GM18508 (cell line): Measurements from ENCODE around the gene DCDC2C.

Experiments
- ATAC-seq: cut with Tn5 transposase; IDR thresholded peaks from one replicate; pipeline ENCODE4 v1.9.1; 2021; ENCODE audit warnings: moderate number of reproducible peaks; ENCODE audit not compliant: insufficient read depth, unreplicated experiment

The DCDC2C gene

DNA sequence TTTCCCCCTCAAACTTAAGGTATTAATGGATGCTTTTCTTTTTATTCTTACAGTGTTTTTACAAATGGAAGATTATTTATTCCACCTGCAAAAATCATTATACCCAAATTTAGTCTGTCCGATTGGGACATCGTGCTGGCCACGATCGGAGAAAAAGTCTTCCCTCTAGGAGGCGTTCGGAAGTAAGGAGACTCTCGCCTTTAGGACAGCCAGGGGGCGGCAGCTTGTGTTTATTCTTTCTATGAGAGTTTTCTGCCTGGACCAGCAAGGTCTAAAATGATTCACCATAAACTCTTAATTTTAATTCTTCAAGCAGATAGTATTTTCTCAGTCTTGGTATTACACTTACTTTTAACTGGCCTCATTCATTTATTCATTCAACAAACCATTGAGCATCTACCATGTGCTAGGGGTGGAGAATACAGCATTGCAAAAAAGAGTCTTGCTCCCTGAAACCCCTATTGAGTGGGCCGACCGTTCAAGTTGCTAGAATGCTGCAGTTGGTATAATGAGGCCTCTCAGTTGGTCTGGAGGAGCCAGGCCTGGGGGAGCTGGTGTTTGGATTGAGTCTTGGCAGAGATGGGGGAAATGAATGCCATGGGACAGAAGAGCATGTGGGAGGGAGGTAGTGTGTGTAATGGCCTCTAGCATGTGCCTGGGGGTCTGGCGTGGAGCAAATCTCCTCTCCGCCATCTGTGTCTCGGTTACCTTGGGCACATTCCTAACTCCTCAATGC lies 38.7 kb downstream of the DCDC2C start:
- ATAC-seq: no peak

GRCh38 chr2:3742743-3743508 lies 39.6 kb downstream of the DCDC2C start:
- no peak for ATAC-seq

DNA sequence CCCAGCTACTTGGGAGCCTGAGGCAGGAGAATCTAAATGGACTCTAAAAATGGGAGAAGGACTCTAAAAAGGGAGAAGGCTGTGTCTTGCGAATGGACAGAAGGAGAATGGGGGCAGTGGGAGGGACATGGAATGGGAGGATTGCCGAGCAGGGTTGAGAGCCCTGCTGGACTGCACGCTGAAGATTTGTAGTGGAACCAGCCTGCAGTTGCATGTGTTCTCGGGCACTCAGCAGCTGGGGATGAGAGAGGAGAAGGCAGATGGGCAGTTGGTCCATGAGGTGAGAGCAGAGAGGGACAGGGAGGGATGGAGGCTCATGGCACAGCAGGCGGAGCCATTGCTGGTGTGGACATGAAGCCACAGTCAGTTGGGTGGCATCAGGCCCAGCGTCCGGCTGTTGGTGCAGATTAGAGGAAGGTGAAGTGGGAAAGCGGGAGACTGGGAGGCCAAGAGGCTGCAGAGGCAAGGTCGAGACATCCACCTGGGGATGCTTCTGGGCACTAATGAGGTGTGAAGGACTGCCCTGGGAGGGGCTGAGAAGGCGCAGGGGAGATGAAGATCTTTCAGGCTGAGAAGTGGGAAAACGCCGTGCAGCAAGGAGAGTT lies 40.7 kb downstream of the DCDC2C start:
- no peak for ATAC-seq

DNA sequence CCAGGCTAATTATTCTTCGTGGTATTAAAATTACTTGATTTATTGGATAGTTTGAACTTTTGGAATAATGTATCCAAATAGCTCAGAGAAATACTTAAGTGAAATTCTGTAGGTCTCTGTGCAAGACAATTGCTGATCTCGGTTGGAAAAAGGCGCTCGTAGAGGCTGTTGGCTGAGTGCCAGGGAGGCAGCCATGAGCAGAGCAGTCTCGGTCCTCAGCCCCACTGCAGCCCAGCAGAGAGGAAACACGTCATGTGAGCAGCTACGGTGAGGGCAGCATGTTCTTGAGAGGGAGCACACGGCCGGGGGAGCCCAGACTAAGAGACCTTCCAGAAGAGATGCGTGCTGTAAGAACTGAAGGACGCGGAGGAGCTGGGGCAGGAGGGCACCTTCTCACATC lies 42.5 kb downstream of the DCDC2C start:
- no peak for ATAC-seq

- ATAC-seq: no peak
Observed at GRCh38 chr2:3747032-3747654, 43.8 kb downstream of the DCDC2C start.

- no peak for ATAC-seq
Observed at GRCh38 chr2:3747826-3748225, 44.5 kb downstream of the DCDC2C start.

GRCh38 chr2:3749201-3749600 lies 45.8 kb downstream of the DCDC2C start:
- ATAC-seq: no peak

- ATAC-seq: no peak
Observed at GRCh38 chr2:3751251-3751650, 47.9 kb downstream of the DCDC2C start.

DNA sequence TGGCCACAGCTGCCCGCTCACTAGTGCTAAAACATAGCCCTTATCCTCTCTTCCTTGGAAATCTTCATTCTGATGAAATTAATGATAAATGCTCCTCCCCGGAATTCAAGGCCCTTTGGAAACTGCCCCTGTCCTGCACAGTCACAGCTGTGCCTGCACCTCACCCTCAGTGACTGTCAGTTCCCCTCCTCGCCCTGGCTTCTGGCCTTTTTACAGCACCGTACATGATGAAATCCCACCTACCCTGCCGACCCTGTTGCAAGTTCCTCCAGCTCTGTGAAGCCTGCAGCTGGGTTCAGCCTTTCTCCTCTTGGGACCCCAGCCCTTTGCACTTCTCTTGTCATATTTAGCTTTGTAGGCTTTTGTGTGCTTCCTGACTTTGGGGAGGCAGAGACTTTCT lies 48.4 kb downstream of the DCDC2C start:
- ATAC-seq: no peak

- ATAC-seq: no peak
Observed at GRCh38 chr2:3752376-3752775, 49.0 kb downstream of the DCDC2C start.

DNA sequence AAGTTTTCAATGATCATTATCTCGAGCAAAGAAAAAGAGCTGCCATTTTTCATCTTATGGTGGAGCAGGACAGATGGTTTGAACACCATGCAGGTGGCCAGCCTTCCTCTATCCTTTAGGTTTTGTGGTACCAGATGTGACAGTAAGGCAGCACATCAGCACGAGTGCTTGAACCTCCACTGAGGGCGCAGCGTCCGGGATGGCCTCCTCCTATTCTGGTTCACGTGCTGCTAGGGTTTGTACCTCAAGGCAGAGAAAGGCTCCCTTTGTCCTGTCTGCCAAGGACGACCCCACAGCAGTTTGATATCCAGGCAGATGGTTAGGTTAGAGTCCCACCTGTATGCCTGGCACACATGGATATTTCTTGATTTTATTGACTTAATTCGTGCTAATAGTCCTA lies 50.2 kb downstream of the DCDC2C start:
- ATAC-seq: no peak

DNA sequence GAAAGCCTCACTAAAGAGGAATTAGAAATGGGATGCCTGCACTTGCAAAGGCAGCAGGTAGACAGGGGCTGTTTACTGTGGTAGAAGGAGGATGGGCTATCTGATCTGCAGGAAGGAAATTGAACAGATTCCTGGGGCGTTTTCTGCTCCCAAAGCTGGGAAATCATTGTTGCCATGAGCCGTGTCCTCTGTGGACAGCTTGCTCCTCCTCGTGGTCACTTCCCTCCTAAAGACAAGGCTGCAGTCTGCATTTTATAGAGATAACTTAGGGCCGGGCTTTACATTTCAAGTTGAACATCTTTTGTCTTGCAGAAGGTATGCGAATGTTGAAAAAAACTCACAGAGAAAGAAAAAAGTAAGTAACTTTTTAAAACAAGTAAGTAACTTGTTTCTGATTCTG lies 50.9 kb downstream of the DCDC2C start:
- no peak for ATAC-seq

DNA sequence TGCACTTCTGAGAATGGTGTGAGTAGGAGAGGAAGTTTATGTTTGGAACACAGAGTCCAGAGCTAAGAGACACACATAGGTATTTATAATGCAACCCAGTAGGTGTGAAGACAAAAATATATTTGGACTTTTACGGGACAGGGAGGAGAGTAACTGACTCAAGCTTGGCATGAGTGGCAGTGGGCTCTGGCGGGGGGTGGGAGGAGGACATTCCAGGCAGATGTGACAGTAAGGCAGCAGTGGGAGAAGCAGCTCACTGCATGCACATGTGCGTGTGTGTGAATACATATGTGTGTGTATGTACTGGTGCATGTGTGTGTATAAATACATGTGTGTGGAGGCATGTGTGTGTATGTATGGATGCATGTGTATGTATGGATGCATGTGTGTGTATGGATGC lies 51.4 kb downstream of the DCDC2C start:
- no peak for ATAC-seq

GRCh38 chr2:3755277-3755676 lies 51.9 kb downstream of the DCDC2C start:
- ATAC-seq: no peak

DNA sequence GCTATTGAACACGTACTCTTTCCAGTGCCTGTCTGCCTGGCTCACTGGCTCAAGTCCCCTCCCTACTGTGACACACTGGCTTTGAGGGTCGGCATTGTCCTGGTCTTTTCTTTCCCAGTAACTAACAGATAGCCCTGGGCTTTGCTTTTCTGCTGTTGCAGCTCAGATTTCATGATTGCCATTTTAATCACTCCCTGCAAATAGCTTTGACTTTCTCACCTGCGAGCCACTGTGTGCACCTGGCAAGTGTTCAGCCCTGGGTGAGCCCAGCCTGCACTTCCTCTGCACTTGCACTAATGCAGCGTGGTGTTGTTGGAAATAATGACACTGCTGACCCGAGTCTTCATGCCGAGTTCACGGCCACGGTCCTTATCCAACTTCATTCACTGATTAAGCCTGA lies 52.9 kb downstream of the DCDC2C start:
- ATAC-seq: no peak

- ATAC-seq: no peak
Observed at GRCh38 chr2:3758906-3759305, 55.5 kb downstream of the DCDC2C start.

DNA sequence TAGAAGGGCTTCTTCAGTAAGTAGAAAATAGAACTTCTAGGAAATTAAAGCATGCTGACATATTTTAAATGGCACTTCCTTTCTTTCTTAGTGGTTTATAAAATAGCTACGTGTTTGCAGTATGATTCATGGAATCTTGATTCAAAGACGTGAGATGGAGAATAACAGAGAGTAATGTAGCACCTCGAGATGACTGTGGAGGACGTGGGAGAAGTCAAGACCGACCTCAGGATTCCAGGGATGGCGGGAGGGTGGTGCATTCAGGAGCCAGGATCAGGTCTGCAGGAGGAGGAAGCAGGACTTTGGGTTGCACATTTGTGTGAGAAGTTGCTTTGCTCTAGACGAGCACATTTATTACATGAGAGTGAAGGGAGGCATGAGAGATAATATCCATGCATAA lies 56.0 kb downstream of the DCDC2C start:
- no peak for ATAC-seq

DNA sequence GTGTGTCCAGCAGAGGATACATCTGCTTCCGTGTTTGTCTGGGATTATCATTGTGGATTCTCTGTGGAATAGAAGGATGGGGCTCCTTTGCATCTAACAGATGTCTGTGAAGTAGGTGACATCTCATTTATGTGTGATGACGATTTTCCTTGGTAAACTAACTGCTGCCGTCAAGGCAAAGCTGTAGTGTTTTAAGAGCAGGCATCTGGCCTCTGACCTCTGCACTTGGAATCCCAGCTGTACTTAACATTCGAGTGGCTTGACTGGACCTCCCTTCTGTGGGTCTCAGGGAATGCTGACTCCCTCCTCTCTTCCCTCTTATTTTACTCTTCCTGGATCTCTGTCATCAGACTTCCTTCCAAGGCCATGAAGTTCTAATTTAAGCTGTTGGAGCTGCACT lies 56.4 kb downstream of the DCDC2C start:
- no peak for ATAC-seq

GRCh38 chr2:3761272-3761671 lies 57.9 kb downstream of the DCDC2C start:
- ATAC-seq: no peak

DNA sequence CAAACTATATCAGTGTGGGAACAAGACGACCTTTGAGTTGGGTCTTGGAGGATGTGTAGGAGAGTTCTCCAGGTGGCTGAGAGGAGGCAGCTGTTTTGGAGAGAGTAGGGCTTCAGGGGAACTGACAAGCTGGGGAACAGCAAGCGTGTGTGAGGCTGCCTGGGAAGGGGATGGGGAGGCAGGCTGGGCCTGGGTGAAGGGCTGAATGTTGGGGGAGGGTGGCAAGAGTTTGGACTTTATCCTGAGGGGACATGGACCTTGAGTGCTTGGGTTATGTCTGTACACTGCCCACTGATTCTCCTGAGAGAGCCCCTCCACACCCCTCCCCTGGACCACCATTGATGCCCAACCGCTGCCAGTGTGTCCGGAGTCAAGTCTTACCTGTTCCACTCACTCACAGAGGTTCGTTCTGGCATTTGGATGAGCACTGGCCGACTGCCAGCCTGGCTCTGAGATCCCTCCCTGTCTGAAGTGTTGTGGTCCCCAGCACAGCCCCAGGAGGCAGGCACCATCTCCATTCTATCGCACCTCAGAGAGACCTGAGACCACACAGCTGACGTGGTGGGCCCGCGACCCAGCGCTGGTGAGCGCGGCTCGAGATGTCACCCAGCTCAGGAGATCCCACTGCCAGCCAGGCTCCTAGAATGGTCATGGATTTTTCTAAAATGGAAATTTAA lies 59.5 kb downstream of the DCDC2C start:
- no peak for ATAC-seq

DNA sequence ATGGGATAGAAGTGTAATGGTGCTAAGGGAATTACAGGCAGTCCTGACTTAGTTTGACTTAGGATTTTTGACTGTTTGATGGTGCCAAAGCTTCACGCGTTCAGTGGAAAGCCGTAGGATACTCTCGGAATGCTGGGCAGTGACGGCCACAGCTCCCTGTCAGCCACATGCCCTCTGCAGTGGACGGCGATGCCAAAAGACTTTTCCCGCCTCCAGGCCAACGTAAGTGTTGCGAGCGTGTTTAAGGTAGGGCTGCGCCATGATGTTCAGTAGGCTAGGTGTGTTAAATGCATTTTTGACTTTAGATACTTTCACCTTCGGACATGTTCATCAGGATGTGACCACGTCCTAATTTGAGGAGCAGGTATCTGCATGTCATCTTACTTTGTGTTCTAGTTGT lies 63.4 kb downstream of the DCDC2C start:
- ATAC-seq: no peak
